K562 (cell line): ENCODE results near the gene PEX3. TPM values are rescaled to one million over a fixed set of nuclear protein-coding genes. Genes with fewer than 3 reads are reported as not detected.

ENCODE experiments used
- ATAC-seq: fragments of 200-7000 bp; cut with Tn5 transposase; 3 replicates; pipeline ENCODE4 v1.9.1; 2020; ENCODE audit warnings: moderate library complexity
- BruUV-seq: library from RNA; stranded (reverse); fragments of 400-500 nt; replicated peaks from 2 replicates; lab custom pipeline; 2021; lab: Mats Ljungman, UMichigan
- CTCF ChIA-PET: fragments of 300-600 bp; formaldehyde crosslinking; extraction: SDS; loops from one replicate; lab custom pipeline; 2021; ENCODE audit warnings: low intra/inter-chr PET ratio; lab: Yijun Ruan, JAX
- POLR2A ChIA-PET: fragments of 300-600, 350-650 bp; sonication (Branson Sonifier 250); formaldehyde crosslinking; extraction: SDS; loops from one replicate; lab custom pipeline; 2021; ENCODE audit warnings: antibody characterized with exemption, inconsistent platforms; lab: Yijun Ruan, JAX
- DNase-seq, 4 experiments: peaks; one replicate each; pipeline versions ENCODE4 v3.0.0 to v3.0.0-alpha.2; 2011 to 2018; ENCODE audit warnings: low spot score in 3 of 4, mixed read lengths in 3 of 4; ENCODE audit errors: extremely low read depth in 1 of 4
- FAIRE-seq: peaks from 2 replicates; lab custom pipeline; 2011; peaks lifted over from hg19 to GRCh38; lab: Jason Lieb, UNC
- H2AFZ ChIP-seq: 2 replicates; pipeline ENCODE4 v1.6.0; 2011; ENCODE audit warnings: low read depth, low read length, control low read depth, inconsistent platforms
- H3K27ac ChIP-seq: fragments of 200-600 bp; 3 replicates; pipeline ENCODE4 v1.8.0; 2011; ENCODE audit warnings: low read depth, mild to moderate bottlenecking, control low read depth, inconsistent platforms, low read length, moderate library complexity, mixed read lengths; ENCODE audit errors: extremely low read depth
- H3K27me3 ChIP-seq, 2 experiments: fragments of 300-600 bp in 1 of 2; 2 replicates in 1 of 2; 3 replicates in 1 of 2; pipeline versions ENCODE4 v1.6.0 to v1.8.0; 2011; ENCODE audit warnings: inconsistent platforms in 2 of 2, low read length in 2 of 2, mild to moderate bottlenecking in 1 of 2, mixed read lengths in 1 of 2, moderate library complexity in 1 of 2; ENCODE audit not compliant: control insufficient read depth in 2 of 2, insufficient read depth in 2 of 2
- H3K36me3 ChIP-seq: fragments of 300-600 bp; 3 replicates; pipeline ENCODE4 v1.8.0; 2011; ENCODE audit warnings: mild to moderate bottlenecking, low read length, inconsistent platforms; ENCODE audit not compliant: control insufficient read depth, insufficient read depth
- H3K4me1 ChIP-seq, 2 experiments: fragments of 200-600 bp in 1 of 2; replicated peaks in 1 of 2; 2 replicates in 1 of 2; 3 replicates in 1 of 2; pipeline versions ENCODE4 v1.5.1 to v1.8.0; 2011; ENCODE audit warnings: inconsistent platforms in 2 of 2, low read length in 2 of 2, mild to moderate bottlenecking in 1 of 2, mixed read lengths in 1 of 2, moderate library complexity in 1 of 2; ENCODE audit not compliant: control insufficient read depth in 2 of 2, insufficient read depth in 2 of 2
- H3K4me2 ChIP-seq: 2 replicates; pipeline ENCODE4 v1.6.1; 2011; ENCODE audit warnings: low read length, control low read depth, inconsistent platforms, mixed read lengths; ENCODE audit not compliant: insufficient read depth
- H3K4me3 ChIP-seq: fragments of 200-600 bp; sonication (generic), shearing (Covaris generic); 2 replicates; pipeline ENCODE4 v1.5.1; 2016; ENCODE audit warnings: control low read depth, inconsistent platforms
- H3K79me2 ChIP-seq: fragments of 200-600 bp; 3 replicates; pipeline ENCODE4 v1.8.0; 2011; ENCODE audit warnings: low read length, inconsistent platforms; ENCODE audit not compliant: control insufficient read depth, insufficient read depth
- H3K9ac ChIP-seq, 2 experiments: 2 replicates each; pipeline versions ENCODE4 v1.6.0 to v1.6.1; 2011; ENCODE audit warnings: low read depth in 2 of 2, low read length in 2 of 2, control low read depth in 1 of 2, inconsistent platforms in 1 of 2, mild to moderate bottlenecking in 1 of 2, mixed read lengths in 1 of 2; ENCODE audit not compliant: insufficient read depth in 1 of 2
- H3K9me1 ChIP-seq: one replicate; pipeline ENCODE4 v1.6.0; 2011; ENCODE audit warnings: inconsistent platforms, mild to moderate bottlenecking, low read length, moderate library complexity; ENCODE audit not compliant: control insufficient read depth, insufficient read depth
- H3K9me3 ChIP-seq: replicated peaks from 2 replicates; pipeline ENCODE4 v1.5.1; 2011; ENCODE audit warnings: low read depth, low read length, inconsistent platforms; ENCODE audit not compliant: control insufficient read depth, insufficient read depth
- H4K20me1 ChIP-seq: replicated peaks from 2 replicates; pipeline ENCODE4 v1.6.1; 2011; ENCODE audit warnings: low read length, inconsistent platforms, mixed read lengths; ENCODE audit not compliant: control insufficient read depth, insufficient read depth
- CTBP1 ChIP-seq: fragments of 450-650 bp; IDR thresholded peaks from 2 replicates; pipeline ENCODE4 v1.6.1; 2016; ENCODE audit warnings: borderline replicate concordance
- ELF1 ChIP-seq: fragments of 200-800 bp; sonication (Bioruptor generic); IDR thresholded peaks from 2 replicates; pipeline ENCODE4 v1.6.1; 2016; ENCODE audit warnings: missing genetic modification characterization, missing compliant biosample characterization
- MEIS2 ChIP-seq: fragments of 450-650 bp; IDR thresholded peaks from 2 replicates; pipeline ENCODE4 v1.6.1; 2014; ENCODE audit warnings: mild to moderate bottlenecking; ENCODE audit not compliant: partially characterized antibody
- PYGO2 ChIP-seq: fragments of 450-650 bp; IDR thresholded peaks from 2 replicates; pipeline ENCODE4 v1.6.1; 2016; ENCODE audit warnings: mild to moderate bottlenecking, missing genetic modification characterization, moderate library complexity, missing compliant biosample characterization
- RBFOX2 ChIP-seq: fragments of 200-400 bp; formaldehyde crosslinking; IDR thresholded peaks from 2 replicates; pipeline ENCODE4 v1.6.1; 2017; ENCODE audit warnings: low read depth, mild to moderate bottlenecking, low read length, moderate library complexity
- WGBS: fragments of 100-300 bp; shearing (Covaris generic); methylation state at CpG from one replicate; pipeline ENCODE4 v1.1.6; 2016; ENCODE audit warnings: low coverage, mixed read lengths; ENCODE audit not compliant: insufficient coverage; ENCODE audit errors: missing lambda C conversion rate; 5-methylcytosine and 5-hydroxymethylcytosine counted together
- in situ Hi-C: fragments of 300-500 bp; cut with MboI; formaldehyde crosslinking; loops from 4 replicates; pipeline ENCODE4 v1.15.0; 2018; ENCODE audit warnings: inconsistent platforms, mixed read lengths
- intact Hi-C: fragments of 100-400 bp; cut with micrococcal nuclease; formaldehyde crosslinking; loops from 2 replicates; pipeline ENCODE4 v1.14.2; 2022
- polyA plus RNA-seq, 8 experiments: library from polyadenylated mRNA; depleted of rRNA in 4 of 8; stranded (reverse) in 5 of 8; unstranded in 3 of 8; fragments of >200 nt; fragmentation: Nextera tagmentation in 2 of 8; fragmentation: Illumina TruSeq in 1 of 8; extraction: Ambion mirVana in 2 of 8; extraction: Trizol in 1 of 8; gene quantifications; 2 replicates each; pipeline versions ENCODE4 v1.2.1 to v1.2.3, GENCODE V29; 2011 to 2014; ENCODE audit warnings: inconsistent platforms in 1 of 8, missing spikeins in 1 of 8
- total RNA-seq, 7 experiments: library from RNA; depleted of rRNA in 6 of 7; stranded (reverse); fragments of >200 nt in 6 of 7; fragmentation: Illumina TruSeq in 2 of 7; extraction: Trizol in 2 of 7; gene quantifications; 2 replicates each; pipeline versions ENCODE4 v1.2.1 to v1.2.3, GENCODE V29; 2011 to 2021; ENCODE audit warnings: low replicate concordance in 1 of 7
- TF ChIP-seq, protein P1 (sequence below): sonication (generic); formaldehyde crosslinking; IDR thresholded peaks from 2 replicates; pipeline ENCODE4 v1.8.1; 2022; ENCODE audit warnings: missing genetic modification reagents
- TF ChIP-seq, protein P2 (sequence below), 3 experiments: IDR thresholded peaks in 2 of 3; conservative IDR thresholded peaks in 1 of 3; 2 replicates each; pipeline ENCODE4 v1.5.1; 2011 to 2012; ENCODE audit warnings: low read length in 3 of 3, mild to moderate bottlenecking in 3 of 3, control low read depth in 2 of 3, improper control_type of control experiment in 1 of 3, inconsistent platforms in 1 of 3, low read depth in 1 of 3, mixed read lengths in 1 of 3, moderate library complexity in 1 of 3; ENCODE audit not compliant: insufficient read depth in 2 of 3
- TF ChIP-seq, protein P3 (sequence below): fragments of 450-650 bp; formaldehyde crosslinking; IDR thresholded peaks from 2 replicates; pipeline ENCODE4 v1.4.0; 2020; ENCODE audit warnings: mild to moderate bottlenecking, moderate library complexity

Gene PEX3
- total and polyA plus RNA-seq, 9 of the 15 experiments (the other 6 are each of a cell fraction or from before 2014, with no cell fraction given), result 17.3 to 69.6 (median 32.7) TPM

DNA sequence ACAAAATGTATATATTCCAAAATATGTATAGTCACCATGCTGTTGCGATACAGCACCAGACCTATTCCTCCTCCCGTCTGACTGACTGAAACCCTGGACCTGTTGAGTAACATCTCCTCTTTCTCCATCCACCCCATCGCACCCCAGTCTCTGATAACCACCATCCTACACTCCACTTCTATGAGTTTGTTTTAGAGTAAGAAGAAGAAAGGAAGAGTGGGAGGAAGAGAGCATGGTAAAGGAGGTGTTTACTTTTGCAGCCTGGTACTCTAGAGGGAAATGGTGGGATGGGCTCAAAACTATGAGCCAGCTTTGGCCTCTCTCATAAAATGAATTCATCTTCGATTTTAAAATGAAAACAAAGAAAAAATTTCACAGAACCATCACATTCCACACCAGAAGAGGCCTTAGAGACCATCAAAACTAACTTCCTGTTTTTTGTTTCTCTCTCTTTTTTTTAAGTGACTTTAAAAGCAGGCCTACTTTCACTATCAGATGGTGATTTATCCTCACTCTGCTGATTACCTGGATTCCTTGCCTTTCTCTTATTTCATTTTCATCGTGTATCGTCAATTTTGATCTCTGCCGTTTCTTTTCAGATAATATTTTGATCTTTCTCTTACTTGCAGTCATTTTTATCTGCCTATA is 77.7 kb downstream of the PEX3 start:
- no TSS peak for BruUV-seq
- CTCF ChIA-PET, result interaction anchor here (0.7 to 1.1 kb wide), 2 partner anchors 15 to 468 kb away, joined by 3 read pairs; partner anchors contain the start of gene AIG1
- 15% methylated on average over 7 of the region's 7 CpGs for WGBS
- ATAC-seq (no peak), FAIRE-seq (no peak), DNase-seq (no peak)
- Histone ChIP-seq H3K27ac (no peak overlapping the region), H3K4me3 (no peak overlapping the region), H3K4me1 (no peaks in the 10 kb centered on the region), H3K4me2 (no peak overlapping the region), H3K79me2 (no peaks in the 10 kb centered on the region), H3K9me1 (no peaks in the 10 kb centered on the region), H3K9me3 (no peaks in the 10 kb centered on the region), H3K36me3 (no peaks in the 10 kb centered on the region), H3K9ac (no peak overlapping the region), H4K20me1 (no peaks in the 10 kb centered on the region), H2AFZ (peak overlapping the region; percentile 54), H3K27me3 (peaks cover 9 to 12% of the 10 kb centered on the region in 2 experiments; a peak in 4 of 5 replicates)
- intact Hi-C loops, result no loop called here
- in situ Hi-C loops, result no loop called here
- TF ChIP-seq, protein P1, sequence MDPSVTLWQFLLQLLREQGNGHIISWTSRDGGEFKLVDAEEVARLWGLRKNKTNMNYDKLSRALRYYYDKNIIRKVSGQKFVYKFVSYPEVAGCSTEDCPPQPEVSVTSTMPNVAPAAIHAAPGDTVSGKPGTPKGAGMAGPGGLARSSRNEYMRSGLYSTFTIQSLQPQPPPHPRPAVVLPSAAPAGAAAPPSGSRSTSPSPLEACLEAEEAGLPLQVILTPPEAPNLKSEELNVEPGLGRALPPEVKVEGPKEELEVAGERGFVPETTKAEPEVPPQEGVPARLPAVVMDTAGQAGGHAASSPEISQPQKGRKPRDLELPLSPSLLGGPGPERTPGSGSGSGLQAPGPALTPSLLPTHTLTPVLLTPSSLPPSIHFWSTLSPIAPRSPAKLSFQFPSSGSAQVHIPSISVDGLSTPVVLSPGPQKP (CRISPR knock-in tag), result no peak
- TF ChIP-seq RBFOX2, result no peak
- TF ChIP-seq, protein P2, sequence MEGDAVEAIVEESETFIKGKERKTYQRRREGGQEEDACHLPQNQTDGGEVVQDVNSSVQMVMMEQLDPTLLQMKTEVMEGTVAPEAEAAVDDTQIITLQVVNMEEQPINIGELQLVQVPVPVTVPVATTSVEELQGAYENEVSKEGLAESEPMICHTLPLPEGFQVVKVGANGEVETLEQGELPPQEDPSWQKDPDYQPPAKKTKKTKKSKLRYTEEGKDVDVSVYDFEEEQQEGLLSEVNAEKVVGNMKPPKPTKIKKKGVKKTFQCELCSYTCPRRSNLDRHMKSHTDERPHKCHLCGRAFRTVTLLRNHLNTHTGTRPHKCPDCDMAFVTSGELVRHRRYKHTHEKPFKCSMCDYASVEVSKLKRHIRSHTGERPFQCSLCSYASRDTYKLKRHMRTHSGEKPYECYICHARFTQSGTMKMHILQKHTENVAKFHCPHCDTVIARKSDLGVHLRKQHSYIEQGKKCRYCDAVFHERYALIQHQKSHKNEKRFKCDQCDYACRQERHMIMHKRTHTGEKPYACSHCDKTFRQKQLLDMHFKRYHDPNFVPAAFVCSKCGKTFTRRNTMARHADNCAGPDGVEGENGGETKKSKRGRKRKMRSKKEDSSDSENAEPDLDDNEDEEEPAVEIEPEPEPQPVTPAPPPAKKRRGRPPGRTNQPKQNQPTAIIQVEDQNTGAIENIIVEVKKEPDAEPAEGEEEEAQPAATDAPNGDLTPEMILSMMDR (IDR thresholded peaks at IDR 0.05 in 2 of 3, conservative IDR thresholded peaks at IDR 0.05 in 1 of 3; ENCODE audit: insufficient read depth in 2 of 3, low read depth in 1 of 3, low read length in 3 of 3), result no peak
- TF ChIP-seq, protein P3, sequence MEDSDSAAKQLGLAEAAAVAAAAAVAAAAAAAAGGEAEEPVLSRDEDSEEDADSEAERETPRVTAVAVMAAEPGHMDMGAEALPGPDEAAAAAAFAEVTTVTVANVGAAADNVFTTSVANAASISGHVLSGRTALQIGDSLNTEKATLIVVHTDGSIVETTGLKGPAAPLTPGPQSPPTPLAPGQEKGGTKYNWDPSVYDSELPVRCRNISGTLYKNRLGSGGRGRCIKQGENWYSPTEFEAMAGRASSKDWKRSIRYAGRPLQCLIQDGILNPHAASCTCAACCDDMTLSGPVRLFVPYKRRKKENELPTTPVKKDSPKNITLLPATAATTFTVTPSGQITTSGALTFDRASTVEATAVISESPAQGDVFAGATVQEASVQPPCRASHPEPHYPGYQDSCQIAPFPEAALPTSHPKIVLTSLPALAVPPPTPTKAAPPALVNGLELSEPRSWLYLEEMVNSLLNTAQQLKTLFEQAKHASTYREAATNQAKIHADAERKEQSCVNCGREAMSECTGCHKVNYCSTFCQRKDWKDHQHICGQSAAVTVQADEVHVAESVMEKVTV (CRISPR knock-in tag), result 0 out of 2 replicates have a peak, but pooled peaks have one; percentile 15
- no peak for TF ChIP-seq PYGO2 (tag)
- 0 out of 2 replicates have a peak, but pooled peaks have one; percentile 26 for TF ChIP-seq CTBP1
- TF ChIP-seq ELF1 (tag), result 0 out of 2 replicates have a peak, but pooled peaks have one; percentile 35
- TF ChIP-seq MEIS2, result peak; percentile 6
- POLR2A ChIA-PET, result interaction anchor here (1.0 kb wide), 1 partner anchor 16 kb away, joined by 3 read pairs; the partner anchor contains the start of gene FUCA2
